ENCODE results near the gene SHISA3.

DNA sequence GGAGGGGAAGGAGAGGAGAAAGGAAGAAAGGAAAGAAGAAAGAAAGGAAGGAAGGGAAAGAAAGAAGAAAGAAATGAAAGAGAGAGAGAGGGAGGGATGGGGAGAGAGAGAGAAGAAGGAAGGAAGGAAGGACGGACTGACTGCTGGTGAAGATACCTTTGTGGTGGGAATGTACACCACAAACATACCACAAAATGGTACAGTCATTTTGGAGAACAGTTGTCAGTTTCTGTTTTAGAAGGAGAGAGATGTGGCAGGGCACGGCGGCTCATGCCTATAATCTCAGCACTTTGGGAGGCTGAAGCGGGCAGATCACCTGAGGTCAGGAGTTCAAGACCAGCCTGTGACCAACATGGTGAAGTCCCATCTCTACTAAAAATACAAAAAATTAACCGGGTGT lies 40.0 kb upstream of the SHISA3 start:
- TF ChIP-seq POLR2A (IDR thresholded peaks at IDR 0.05): no peak
- TF ChIP-seq, protein P1, sequence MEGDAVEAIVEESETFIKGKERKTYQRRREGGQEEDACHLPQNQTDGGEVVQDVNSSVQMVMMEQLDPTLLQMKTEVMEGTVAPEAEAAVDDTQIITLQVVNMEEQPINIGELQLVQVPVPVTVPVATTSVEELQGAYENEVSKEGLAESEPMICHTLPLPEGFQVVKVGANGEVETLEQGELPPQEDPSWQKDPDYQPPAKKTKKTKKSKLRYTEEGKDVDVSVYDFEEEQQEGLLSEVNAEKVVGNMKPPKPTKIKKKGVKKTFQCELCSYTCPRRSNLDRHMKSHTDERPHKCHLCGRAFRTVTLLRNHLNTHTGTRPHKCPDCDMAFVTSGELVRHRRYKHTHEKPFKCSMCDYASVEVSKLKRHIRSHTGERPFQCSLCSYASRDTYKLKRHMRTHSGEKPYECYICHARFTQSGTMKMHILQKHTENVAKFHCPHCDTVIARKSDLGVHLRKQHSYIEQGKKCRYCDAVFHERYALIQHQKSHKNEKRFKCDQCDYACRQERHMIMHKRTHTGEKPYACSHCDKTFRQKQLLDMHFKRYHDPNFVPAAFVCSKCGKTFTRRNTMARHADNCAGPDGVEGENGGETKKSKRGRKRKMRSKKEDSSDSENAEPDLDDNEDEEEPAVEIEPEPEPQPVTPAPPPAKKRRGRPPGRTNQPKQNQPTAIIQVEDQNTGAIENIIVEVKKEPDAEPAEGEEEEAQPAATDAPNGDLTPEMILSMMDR (IDR thresholded peaks at IDR 0.05): no peak
